ENCODE measurements around the gene EIF3L. TPM values are rescaled to one million over a fixed set of nuclear protein-coding genes. Genes with fewer than 3 reads are reported as not detected.

Gene EIF3L
- total RNA-seq, 1 donor from 2014 or later = 403 TPM

- DNase-seq (no peak), ATAC-seq (no peak)
- intact Hi-C loops (cut with micrococcal nuclease) = no loop called here
These were observed 4.3 kb upstream of the EIF3L start for GRCh38 chr22:37844904-37845329.

- intact Hi-C loops (cut with micrococcal nuclease) = no loop called here
- ATAC-seq (no peak), DNase-seq (no peak)
These were observed 2.8 kb upstream of the EIF3L start for GRCh38 chr22:37846433-37846832.

- DNase-seq (no peak), ATAC-seq (no peak)
- intact Hi-C loops (cut with micrococcal nuclease) = no loop called here
These were observed 581 bp upstream of the EIF3L start for GRCh38 chr22:37848587-37849088.

- no peak for DNase-seq
- no peak for ATAC-seq
- intact Hi-C loops (cut with micrococcal nuclease) = no loop called here
These were observed 1.6 kb downstream of the EIF3L start for GRCh38 chr22:37850801-37851200.

- intact Hi-C loops (cut with micrococcal nuclease) = no loop called here
- no peak for ATAC-seq
- DNase-seq = no peak
These were observed 3.2 kb downstream of the EIF3L start for GRCh38 chr22:37852418-37852817.

- intact Hi-C loops (cut with micrococcal nuclease) = no loop called here
- peak; percentile 8 for ATAC-seq
- DNase-seq = no peak
These were observed 5.7 kb downstream of the EIF3L start for GRCh38 chr22:37854946-37855345.

GRCh38 chr22:37855462-37855861 is 6.2 kb downstream of the EIF3L start:
- no peak for ATAC-seq
- intact Hi-C loops (cut with micrococcal nuclease) = no loop called here
- DNase-seq = no peak

GRCh38 chr22:37860796-37861421 is 11.7 kb downstream of the EIF3L start:
- ATAC-seq = peak; percentile 43
- intact Hi-C loops (cut with micrococcal nuclease) = no loop called here
- no peak for DNase-seq

- intact Hi-C loops (cut with micrococcal nuclease) = loop anchor here (2.0 kb wide), 1 partner anchor 44 kb away; no protein-coding TSS in a partner anchor
- DNase-seq (no peak), ATAC-seq (peak; percentile 55)
These were observed 13.5 kb downstream of the EIF3L start for GRCh38 chr22:37862570-37863325.

GRCh38 chr22:37865510-37865909 is 16.3 kb downstream of the EIF3L start:
- DNase-seq (no peak), ATAC-seq (no peak)
- intact Hi-C loops (cut with micrococcal nuclease) = no loop called here

- no peak for ATAC-seq
- intact Hi-C loops (cut with micrococcal nuclease) = no loop called here
These were observed 21.1 kb downstream of the EIF3L start for GRCh38 chr22:37870273-37870672.

GRCh38 chr22:37880668-37881440 is 31.6 kb downstream of the EIF3L start:
- ATAC-seq (no peak), DNase-seq (no peak)
- intact Hi-C loops (cut with micrococcal nuclease) = no loop called here

More at GRCh38 chr22:37870273-37870672, 21.1 kb downstream of the EIF3L start:
- DNase-seq = no peak

GRCh38 chr22:37884420-37884819 is 35.2 kb downstream of the EIF3L start:
- ATAC-seq = no peak
- intact Hi-C loops (cut with micrococcal nuclease) = no loop called here

GRCh38 chr22:37887584-37888378 is 38.6 kb downstream of the EIF3L start:
- ATAC-seq (peak; percentile 59), DNase-seq (no peak)
- intact Hi-C loops (cut with micrococcal nuclease) = no loop called here

More at GRCh38 chr22:37884420-37884819, 35.2 kb downstream of the EIF3L start:
- no peak for DNase-seq

- intact Hi-C loops (cut with micrococcal nuclease) = no loop called here
- DNase-seq (no peak), ATAC-seq (no peak)
These were observed 42.7 kb downstream of the EIF3L start for GRCh38 chr22:37891926-37892325.

GRCh38 chr22:37892566-37893335 is 43.5 kb downstream of the EIF3L start:
- peak; percentile 85 for DNase-seq

GRCh38 chr22:37893583-37893983 is 44.4 kb downstream of the EIF3L start:
- peak; percentile 11 for ATAC-seq
- DNase-seq = no peak
- intact Hi-C loops (cut with micrococcal nuclease) = no loop called here

More at GRCh38 chr22:37892566-37893335, 43.5 kb downstream of the EIF3L start:
- intact Hi-C loops (cut with micrococcal nuclease) = no loop called here
- peak; percentile 95 for ATAC-seq

GRCh38 chr22:37894939-37895670 is 45.9 kb downstream of the EIF3L start:
- intact Hi-C loops (cut with micrococcal nuclease) = no loop called here
- no peak for ATAC-seq
- DNase-seq = no peak
